Mesodermal cell (in vitro differentiated cells): ENCODE results near the gene BTBD10.
"Not testable (repeated sequence)": the region's sequence is repeated elsewhere in the genome, so short reads cannot be mapped to it uniquely, and the experiment has no call there.

Source experiments
- H3K27ac ChIP-seq: 2 replicates; pipeline ENCODE4 v1.7.0; 2013; ENCODE audit warnings: mild to moderate bottlenecking, low read depth, low read length, moderate library complexity; ENCODE audit not compliant: severe bottlenecking
- H3K36me3 ChIP-seq: 2 replicates; pipeline ENCODE4 v1.7.1; 2013; ENCODE audit warnings: mild to moderate bottlenecking, low read length, moderate library complexity; ENCODE audit not compliant: control insufficient read depth, insufficient read depth
- H3K4me1 ChIP-seq: one replicate; pipeline ENCODE4 v1.7.1; 2013; ENCODE audit warnings: mild to moderate bottlenecking, low read length; ENCODE audit not compliant: insufficient read depth, control insufficient read depth, poor library complexity, severe bottlenecking
- H3K4me3 ChIP-seq: 2 replicates; pipeline ENCODE4 v1.7.0; 2013; ENCODE audit warnings: low read length, control low read depth, mild to moderate bottlenecking; ENCODE audit not compliant: insufficient read depth, poor library complexity, severe bottlenecking; ENCODE audit errors: extremely low read depth
- H3K9me3 ChIP-seq: 2 replicates; pipeline ENCODE4 v1.7.1; 2013; ENCODE audit warnings: mild to moderate bottlenecking, low read length, moderate library complexity; ENCODE audit not compliant: control insufficient read depth
- WGBS, 2 experiments: methylation state at CpG; one replicate each; pipeline ENCODE4 v1.1.5; 2013; ENCODE audit warnings: missing lambda C conversion rate in 2 of 2; ENCODE audit not compliant: insufficient coverage in 2 of 2; 5-methylcytosine and 5-hydroxymethylcytosine counted together

Gene BTBD10

GRCh38 chr11:13440100-13440855 lies 22.7 kb downstream of the BTBD10 start:
- H3K27ac ChIP-seq, result no peak overlapping the region
- no peaks in the 10 kb centered on the region for H3K9me3 ChIP-seq
- H3K36me3 ChIP-seq, result no peaks in the 10 kb centered on the region
- H3K4me3 ChIP-seq, result no peak overlapping the region
- peaks cover 6% of the 10 kb centered on the region for H3K4me1 ChIP-seq
- 44 to 55% methylated on average over 7 of the region's 8 CpGs for WGBS, 2 experiments

- Histone ChIP-seq H3K36me3 (no peaks in the 10 kb centered on the region), H3K27ac (no peak overlapping the region), H3K4me3 (no peak overlapping the region), H3K9me3 (no peaks in the 10 kb centered on the region), H3K4me1 (peaks cover 6% of the 10 kb centered on the region)
- WGBS, 2 experiments, result no CpG with 5 or more reads among the region's 1 CpG
Observed at GRCh38 chr11:13438291-13438690, 24.7 kb downstream of the BTBD10 start.

- H3K27ac ChIP-seq, result not testable (repeated sequence)
Observed at GRCh38 chr11:13436836-13437235, 26.2 kb downstream of the BTBD10 start.

GRCh38 chr11:13434247-13435205 lies 28.5 kb downstream of the BTBD10 start:
- H3K4me3 ChIP-seq, result no peak overlapping the region
- H3K9me3 ChIP-seq, result peaks cover 4% of the 10 kb centered on the region
- 60 to 78% methylated on average over 3 to 4 of the region's 6 CpGs for WGBS, 2 experiments
- H3K27ac ChIP-seq, result no peak overlapping the region
- no peaks in the 10 kb centered on the region for H3K4me1 ChIP-seq
- H3K36me3 ChIP-seq, result peaks cover 4% of the 10 kb centered on the region

More at GRCh38 chr11:13436836-13437235, 26.2 kb downstream of the BTBD10 start:
- WGBS, 2 experiments, result 98 to 100% methylated on average over 6 to 7 of the region's 7 CpGs
- not testable (repeated sequence) for H3K4me1 ChIP-seq, H3K4me3 ChIP-seq, H3K9me3 ChIP-seq, H3K36me3 ChIP-seq

GRCh38 chr11:13433437-13433836 lies 29.6 kb downstream of the BTBD10 start:
- H3K4me1 ChIP-seq, result no peaks in the 10 kb centered on the region
- H3K9me3 ChIP-seq, result peaks cover 7% of the 10 kb centered on the region
- WGBS, 2 experiments, result no CpG with 5 or more reads among the region's 2 CpGs
- H3K36me3 ChIP-seq, result peaks cover 10% of the 10 kb centered on the region
- H3K4me3 ChIP-seq, result no peak overlapping the region
- H3K27ac ChIP-seq, result no peak overlapping the region

GRCh38 chr11:13429836-13430235 lies 33.2 kb downstream of the BTBD10 start:
- Histone ChIP-seq H3K4me3 (no peak overlapping the region), H3K9me3 (peaks cover 18% of the 10 kb centered on the region), H3K36me3 (peaks cover 10% of the 10 kb centered on the region), H3K27ac (no peak overlapping the region), H3K4me1 (no peaks in the 10 kb centered on the region)
- WGBS, 2 experiments, result 71 to 100% methylated on average over 1 to 2 of the region's 3 CpGs

GRCh38 chr11:13429288-13429687 lies 33.7 kb downstream of the BTBD10 start:
- Histone ChIP-seq H3K9me3 (peaks cover 18% of the 10 kb centered on the region), H3K4me3 (no peak overlapping the region), H3K36me3 (peaks cover 10% of the 10 kb centered on the region), H3K27ac (no peak overlapping the region), H3K4me1 (no peaks in the 10 kb centered on the region)
- no CpG with 5 or more reads among the region's 1 CpG for whole genome bisulfite sequencing, 2 experiments

- Histone ChIP-seq H3K4me3 (no peak overlapping the region), H3K36me3 (peaks cover 10% of the 10 kb centered on the region), H3K27ac (no peak overlapping the region), H3K9me3 (peaks cover 18% of the 10 kb centered on the region), H3K4me1 (no peaks in the 10 kb centered on the region)
Observed at GRCh38 chr11:13427440-13427839, 35.6 kb downstream of the BTBD10 start.

GRCh38 chr11:13423372-13423771 lies 39.6 kb downstream of the BTBD10 start:
- Histone ChIP-seq H3K4me1 (no peaks in the 10 kb centered on the region), H3K27ac (no peak overlapping the region), H3K36me3 (peaks cover 11% of the 10 kb centered on the region), H3K4me3 (no peak overlapping the region), H3K9me3 (peaks cover 10% of the 10 kb centered on the region)
- WGBS, 2 experiments, result 100% methylated on average over 1 of the region's 6 CpGs; no CpG with 5 or more reads in 1 of the 2 experiments

- Histone ChIP-seq H3K27ac (no peak overlapping the region), H3K4me3 (no peak overlapping the region), H3K36me3 (peaks cover 17% of the 10 kb centered on the region), H3K9me3 (no peaks in the 10 kb centered on the region), H3K4me1 (no peaks in the 10 kb centered on the region)
- WGBS, 2 experiments, result 55 to 100% methylated on average over 1 to 2 of the region's 6 CpGs
Observed at GRCh38 chr11:13421561-13421960, 41.5 kb downstream of the BTBD10 start.
